M059J (cell line): ENCODE measurements around the gene ITPRID1. TPM values are rescaled to one million over a fixed set of nuclear protein-coding genes. Genes with fewer than 3 reads are reported as not detected.
A peak's percentile ranks its signal among the peaks of the same experiment; 100 is the strongest.
"Not testable (repeated sequence)": the region's sequence is repeated elsewhere in the genome, so short reads cannot be mapped to it uniquely, and the experiment has no call there.

Experiments
- DNase-seq: peaks from one replicate; pipeline ENCODE4 v3.0.0-alpha.2; 2012; ENCODE audit warnings: low read depth
- total RNA-seq: library from RNA; depleted of rRNA; stranded (reverse); fragments of >200 nt; shearing (Covaris generic); gene quantifications from 2 replicates; pipeline ENCODE4 v1.2.3, GENCODE V29; 2014; rRNA removed

The ITPRID1 gene
- total RNA-seq, result not detected in 2 replicates

GRCh38 chr7:31513790-31514189, at the start of gene ITPRID1:
TSS of gene ITPRID1 (plus strand) at chr7:31514090. CDS start at chr7:31553025, 38,935 bp downstream.
- DNase-seq, result no peak

GRCh38 chr7:31464601-31465000, 49.3 kb upstream of the ITPRID1 start:
- no peak for DNase-seq

- no peak for DNase-seq
These were observed 48.6 kb upstream of the ITPRID1 start for GRCh38 chr7:31465285-31465684.

- no peak for DNase-seq
These were observed 47.9 kb upstream of the ITPRID1 start for GRCh38 chr7:31466036-31466435.

- DNase-seq, result not testable (repeated sequence)
These were observed 43.0 kb upstream of the ITPRID1 start for GRCh38 chr7:31470883-31471282.

- DNase-seq, result no peak
These were observed 38.5 kb upstream of the ITPRID1 start for GRCh38 chr7:31475368-31475767.

GRCh38 chr7:31476073-31476745, 37.7 kb upstream of the ITPRID1 start:
- no peak for DNase-seq

- no peak for DNase-seq
These were observed 36.8 kb upstream of the ITPRID1 start for GRCh38 chr7:31476941-31477677.

GRCh38 chr7:31478018-31478417, 35.9 kb upstream of the ITPRID1 start:
- no peak for DNase-seq

GRCh38 chr7:31478721-31479120, 35.2 kb upstream of the ITPRID1 start:
- DNase-seq, result no peak

- no peak for DNase-seq
These were observed 26.8 kb upstream of the ITPRID1 start for GRCh38 chr7:31487071-31487470.

- peak; percentile 11 for DNase-seq
These were observed 26.4 kb upstream of the ITPRID1 start for GRCh38 chr7:31487476-31487875.

GRCh38 chr7:31488562-31489203, 25.2 kb upstream of the ITPRID1 start:
- DNase-seq, result peak; percentile 76

GRCh38 chr7:31490796-31491314, 23.0 kb upstream of the ITPRID1 start:
- no peak for DNase-seq

- no peak for DNase-seq
These were observed 21.8 kb upstream of the ITPRID1 start for GRCh38 chr7:31492086-31492485.

GRCh38 chr7:31493714-31494181, 20.1 kb upstream of the ITPRID1 start:
- DNase-seq, result no peak

GRCh38 chr7:31494421-31494820, 19.5 kb upstream of the ITPRID1 start:
- no peak for DNase-seq

- no peak for DNase-seq
These were observed 18.2 kb upstream of the ITPRID1 start for GRCh38 chr7:31495653-31496052.

GRCh38 chr7:31497516-31497915, 16.4 kb upstream of the ITPRID1 start:
- DNase-seq, result no peak

GRCh38 chr7:31500656-31501055, 13.2 kb upstream of the ITPRID1 start:
- DNase-seq, result no peak

- no peak for DNase-seq
These were observed 5.1 kb upstream of the ITPRID1 start for GRCh38 chr7:31508823-31509222.

GRCh38 chr7:31512166-31512565, 1.7 kb upstream of the ITPRID1 start:
- DNase-seq, result no peak
